Astrocyte of the cerebellum (primary cell): ENCODE data around the gene HRNR.
A peak's percentile ranks its signal among the peaks of the same experiment; 100 is the strongest.

Experiments used
- DNase-seq: peaks from one replicate; pipeline ENCODE4 v3.0.0-alpha.2; 2011; ENCODE audit warnings: low read depth
- H3K4me3 ChIP-seq: 2 replicates; pipeline ENCODE4 v1.5.1; 2011; ENCODE audit warnings: mild to moderate bottlenecking, low read depth, low read length, moderate library complexity
- in situ Hi-C: cut with HindIII; loops from 2 replicates; pipeline ENCODE4 v1.10.0; 2017; ENCODE audit warnings: low sequenced_read_pairs
- TF ChIP-seq, protein P1 (sequence below): IDR thresholded peaks from 2 replicates; pipeline ENCODE4 v1.5.1; 2012; ENCODE audit warnings: low read length, low read depth, moderate library complexity, mild to moderate bottlenecking; ENCODE audit errors: missing control alignments

Gene HRNR

DNA sequence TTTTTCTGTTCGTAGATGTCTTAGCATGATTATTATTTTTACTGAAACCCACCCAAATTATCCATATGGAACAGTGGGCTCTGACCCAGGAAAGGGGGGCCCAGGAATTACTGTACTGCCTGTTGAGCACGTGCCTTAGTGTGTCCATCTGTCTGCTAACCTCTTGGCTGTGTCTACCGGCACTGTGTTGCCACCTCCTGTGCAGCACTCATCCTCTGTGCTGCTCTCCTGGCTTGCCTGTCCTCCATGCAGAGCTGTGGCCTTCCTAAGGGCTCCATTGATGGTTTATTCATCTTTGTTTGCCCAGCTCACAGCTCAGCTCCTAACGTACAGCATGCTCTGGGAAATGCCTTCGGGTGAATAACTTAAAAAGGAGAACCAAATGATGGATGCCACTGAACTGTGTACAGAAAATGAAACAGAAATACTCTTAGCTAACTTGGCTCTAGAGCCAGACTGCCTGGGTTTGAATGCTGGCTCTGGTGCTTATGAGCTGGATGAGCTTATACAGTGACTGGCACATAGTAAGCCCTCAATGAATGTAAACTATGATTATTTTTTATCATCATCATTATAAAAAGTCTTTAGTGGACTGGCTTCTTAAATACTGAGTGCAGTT lies 53.6 kb downstream of the HRNR start:
- in situ Hi-C loops, result loop anchor here (5.0 kb wide), 1 partner anchor 58 kb away; no protein-coding TSS in a partner anchor
- no peak for DNase-seq
- TF ChIP-seq, protein P1, sequence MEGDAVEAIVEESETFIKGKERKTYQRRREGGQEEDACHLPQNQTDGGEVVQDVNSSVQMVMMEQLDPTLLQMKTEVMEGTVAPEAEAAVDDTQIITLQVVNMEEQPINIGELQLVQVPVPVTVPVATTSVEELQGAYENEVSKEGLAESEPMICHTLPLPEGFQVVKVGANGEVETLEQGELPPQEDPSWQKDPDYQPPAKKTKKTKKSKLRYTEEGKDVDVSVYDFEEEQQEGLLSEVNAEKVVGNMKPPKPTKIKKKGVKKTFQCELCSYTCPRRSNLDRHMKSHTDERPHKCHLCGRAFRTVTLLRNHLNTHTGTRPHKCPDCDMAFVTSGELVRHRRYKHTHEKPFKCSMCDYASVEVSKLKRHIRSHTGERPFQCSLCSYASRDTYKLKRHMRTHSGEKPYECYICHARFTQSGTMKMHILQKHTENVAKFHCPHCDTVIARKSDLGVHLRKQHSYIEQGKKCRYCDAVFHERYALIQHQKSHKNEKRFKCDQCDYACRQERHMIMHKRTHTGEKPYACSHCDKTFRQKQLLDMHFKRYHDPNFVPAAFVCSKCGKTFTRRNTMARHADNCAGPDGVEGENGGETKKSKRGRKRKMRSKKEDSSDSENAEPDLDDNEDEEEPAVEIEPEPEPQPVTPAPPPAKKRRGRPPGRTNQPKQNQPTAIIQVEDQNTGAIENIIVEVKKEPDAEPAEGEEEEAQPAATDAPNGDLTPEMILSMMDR, result no peak
- no peak overlapping the region for H3K4me3 ChIP-seq

DNA sequence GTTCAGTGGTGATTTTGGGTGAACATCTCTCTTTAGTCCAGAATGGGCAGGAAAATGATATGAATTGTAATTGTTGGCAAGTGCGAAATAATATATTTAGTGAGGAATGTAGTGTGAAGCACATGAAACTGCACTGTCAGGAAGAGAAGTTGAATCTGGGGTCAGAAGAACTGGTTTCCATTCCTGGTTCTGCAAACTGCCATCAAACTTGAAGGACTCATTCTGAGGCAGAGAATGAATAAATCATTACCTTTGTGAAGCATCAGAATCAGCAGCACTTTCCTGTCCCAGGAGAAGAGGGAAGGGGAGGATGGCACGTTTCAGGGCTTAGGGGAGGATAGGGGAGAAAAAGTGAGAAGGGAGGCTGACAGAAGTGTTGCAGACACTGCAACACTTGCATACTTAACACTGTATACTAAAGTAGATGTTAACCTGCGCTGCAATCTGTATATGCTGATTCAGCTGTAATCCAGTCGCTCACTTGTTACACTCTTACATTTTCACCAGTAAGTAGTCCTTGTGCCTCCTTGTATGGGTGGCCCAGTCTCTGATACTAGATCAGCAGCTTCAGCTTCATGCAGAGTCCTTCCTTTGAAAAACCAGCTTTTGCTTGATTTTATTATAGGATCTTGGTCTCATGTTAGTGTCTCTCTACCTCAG lies 54.5 kb downstream of the HRNR start:
- TF ChIP-seq, protein P1, result no peak
- H3K4me3 ChIP-seq, result no peak overlapping the region
- in situ Hi-C loops, result loop anchor here (5.0 kb wide), 1 partner anchor 57 kb away; no protein-coding TSS in a partner anchor
- no peak for DNase-seq

DNA sequence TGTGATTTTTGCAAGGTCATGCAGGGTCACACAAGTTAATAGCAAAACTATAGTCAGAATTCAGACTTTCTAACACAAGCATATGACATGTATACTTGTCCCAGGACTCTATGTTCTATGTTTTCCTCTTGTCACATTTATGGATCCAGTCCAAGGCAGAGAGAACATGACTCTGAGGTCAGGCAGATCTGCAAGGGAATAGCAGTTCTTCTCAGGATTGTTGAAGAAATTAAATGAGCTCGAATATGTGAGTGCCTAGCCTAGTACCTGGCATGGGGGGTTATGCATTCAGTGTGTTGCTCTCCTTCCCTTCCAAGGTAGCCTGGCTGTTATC lies 55.5 kb downstream of the HRNR start:
- H3K4me3 ChIP-seq, result no peak overlapping the region
- no peak for DNase-seq
- in situ Hi-C loops, result no loop called here
- TF ChIP-seq, protein P1, result no peak

DNA sequence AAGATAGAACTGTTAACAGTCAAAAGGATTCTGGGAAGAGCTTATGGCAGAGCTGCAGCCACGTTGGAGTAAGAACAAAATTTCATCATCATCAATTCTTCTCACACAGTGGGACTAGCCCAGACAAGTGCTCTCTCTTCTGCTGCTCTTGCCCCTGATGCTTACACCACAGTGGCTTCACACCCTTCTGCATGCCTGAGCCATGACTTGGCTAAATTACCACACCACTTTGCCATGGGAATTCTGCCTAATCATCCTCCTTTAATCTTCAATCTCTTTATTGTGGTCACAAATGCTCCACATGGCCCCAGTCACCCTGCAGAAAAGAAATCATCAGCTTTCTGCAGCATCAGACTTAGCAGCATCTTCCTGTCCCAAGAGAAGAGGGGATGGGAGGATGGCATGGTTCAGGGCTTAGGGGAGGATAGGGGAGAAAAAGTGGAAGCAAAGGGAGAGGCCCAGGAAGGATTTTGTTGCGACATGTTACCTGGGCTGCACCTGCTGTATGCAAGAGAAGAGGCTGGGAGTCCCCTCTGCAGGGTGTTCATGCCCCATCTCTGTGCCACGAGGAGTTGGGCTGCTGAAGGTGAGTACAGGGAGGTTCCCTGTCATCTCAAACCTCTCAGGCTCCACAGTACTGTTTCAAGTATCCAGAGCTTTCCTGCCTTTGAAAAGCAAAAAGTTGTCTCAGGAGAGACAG lies 56.0 kb downstream of the HRNR start:
- TF ChIP-seq, protein P1, result no peak
- H3K4me3 ChIP-seq, result no peak overlapping the region
- in situ Hi-C loops, result no loop called here
- peak; percentile 60 for DNase-seq

DNA sequence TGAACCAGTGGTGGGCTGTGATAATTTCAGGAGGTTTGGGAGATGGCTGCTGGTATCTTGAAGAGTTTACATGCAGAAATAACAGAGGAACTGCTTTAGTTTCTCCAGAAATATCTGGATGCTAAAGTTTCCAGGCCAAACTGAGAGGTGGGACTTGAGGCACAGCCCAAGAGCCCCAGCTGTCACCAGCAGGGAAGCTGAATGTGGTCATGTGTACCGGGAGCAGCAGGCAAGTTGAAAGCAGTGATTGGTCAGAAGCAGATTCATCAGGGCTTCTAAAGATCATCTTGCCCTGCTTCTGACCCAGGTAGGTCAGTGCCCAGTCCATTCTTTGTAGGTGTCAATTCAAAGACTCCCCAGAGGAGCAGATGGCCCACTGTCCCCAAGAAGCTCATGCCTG lies 57.0 kb downstream of the HRNR start:
- TF ChIP-seq, protein P1, result no peak

DNA sequence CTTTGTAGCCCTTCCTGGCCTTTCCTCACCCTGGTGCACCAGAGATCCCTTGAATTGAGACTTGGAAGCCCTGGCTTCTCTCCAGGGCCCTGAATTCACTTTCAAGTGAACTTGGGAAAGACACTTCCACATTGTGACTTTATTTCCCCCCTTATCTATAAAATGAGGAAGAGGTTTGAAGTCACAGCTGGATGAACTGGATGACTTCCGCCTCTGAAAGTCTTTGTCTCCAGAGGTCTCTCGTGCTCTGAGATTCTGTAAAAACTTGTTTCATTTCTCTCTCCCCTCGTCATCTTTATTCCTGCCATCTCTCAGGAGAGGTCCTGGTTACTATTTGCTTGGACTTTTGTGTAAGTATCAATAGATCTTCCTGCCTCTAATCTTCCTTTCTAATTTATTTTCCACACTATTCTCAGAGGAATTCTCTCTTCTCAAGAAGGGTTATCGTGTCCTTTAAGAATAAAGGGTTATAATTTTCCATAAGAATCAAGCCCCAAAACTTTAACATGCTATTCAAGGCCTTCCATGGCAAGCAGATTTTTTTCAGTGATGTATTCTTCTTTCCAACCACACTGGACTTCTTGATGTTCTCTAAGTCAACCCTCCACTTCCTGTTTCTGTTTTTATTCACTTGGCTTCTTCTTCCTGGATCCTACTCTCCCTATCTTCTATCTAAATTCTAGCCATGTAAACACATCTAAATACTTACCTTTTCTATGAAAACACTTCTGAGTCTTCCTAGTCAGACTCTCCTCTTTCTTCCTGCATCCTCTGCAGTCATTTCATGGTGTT lies 58.5 kb downstream of the HRNR start:
- DNase-seq, result no peak
- H3K4me3 ChIP-seq, result no peak overlapping the region
- in situ Hi-C loops, result no loop called here
- TF ChIP-seq, protein P1, result no peak

More for the DNA sequence above, 57.0 kb downstream of the HRNR start:
- in situ Hi-C loops, result no loop called here
- no peak overlapping the region for H3K4me3 ChIP-seq
- no peak for DNase-seq
